ENCODE results near the gene FAM174C. TPM values are rescaled to one million over a fixed set of nuclear protein-coding genes. Genes with fewer than 3 reads are reported as not detected.

Gene FAM174C
- total RNA-seq, 1 experiment from 2014 or later: 85.2 TPM

DNA sequence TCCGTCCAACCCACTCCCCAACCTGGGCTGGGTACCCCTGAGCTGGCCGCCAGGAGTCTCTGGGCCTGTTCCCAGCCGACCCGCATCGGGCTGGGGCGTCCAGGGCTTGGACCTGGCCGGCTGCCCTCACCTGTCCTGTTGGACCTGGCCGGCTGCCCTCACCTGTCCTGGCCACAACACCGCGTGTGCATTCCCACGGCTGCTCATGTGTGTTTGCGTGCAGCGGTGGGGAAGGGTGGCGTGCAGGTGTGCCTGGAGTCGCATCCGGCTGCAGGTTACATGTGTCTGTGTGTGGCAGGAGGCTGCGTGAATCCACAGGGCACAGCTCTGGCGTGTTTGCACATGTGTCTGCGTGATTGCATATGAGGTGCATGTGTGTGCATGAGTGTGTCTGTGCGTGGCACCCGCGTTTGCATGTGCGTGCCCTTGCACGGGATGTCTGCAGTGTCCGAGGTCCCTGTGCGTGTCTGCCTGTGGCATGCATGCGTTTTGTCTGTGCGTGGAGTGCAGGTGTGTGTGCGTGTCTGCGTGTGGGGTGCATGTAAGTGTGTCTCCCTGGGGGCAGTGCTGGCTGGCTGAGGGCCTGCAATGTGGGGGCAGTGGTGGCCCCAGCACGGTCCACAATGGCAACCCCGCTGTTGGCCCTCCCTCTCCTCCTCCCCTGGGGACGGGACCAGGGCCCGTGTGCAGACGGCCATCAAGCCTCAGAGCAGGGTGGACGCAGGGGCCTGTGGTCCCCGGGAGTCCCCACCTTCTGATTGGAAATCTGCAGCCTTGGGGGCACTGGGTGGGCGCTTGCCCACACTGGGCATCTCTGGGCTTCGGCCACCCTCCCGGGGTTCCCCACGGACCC, 13.7 kb downstream of the FAM174C start:
- no peak overlapping the region for H3K4me3 Mint-ChIP-seq (ENCODE audit: unreplicated experiment)
- no peaks in the 10 kb centered on the region for H3K36me3 Mint-ChIP-seq (ENCODE audit: insufficient read depth, unreplicated experiment)

DNA sequence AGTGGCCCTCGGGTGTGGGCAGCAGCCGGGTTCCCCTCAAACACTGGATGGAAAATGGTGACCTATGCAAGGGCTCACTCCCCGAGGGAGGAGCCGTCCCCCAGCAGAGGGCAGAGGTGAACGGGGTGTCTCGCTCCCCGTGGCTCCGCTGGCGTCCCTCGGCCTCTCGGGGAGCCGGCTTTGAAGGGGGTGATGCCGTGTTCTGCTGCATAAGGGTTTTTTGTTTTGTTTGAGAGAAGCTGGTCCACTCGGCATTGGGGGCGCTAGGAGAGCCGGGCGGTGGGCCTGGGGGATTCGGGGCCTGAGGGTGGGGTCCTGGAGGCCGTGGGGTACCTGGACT, 14.3 kb downstream of the FAM174C start:
- Mint-ChIP-seq H3K27me3 (ENCODE audit: insufficient read depth, unreplicated experiment) (peaks cover 28% of the 10 kb centered on the region), H3K9me3 (ENCODE audit: unreplicated experiment) (no peaks in the 10 kb centered on the region), H3K4me3 (ENCODE audit: unreplicated experiment) (no peak overlapping the region), H3K36me3 (ENCODE audit: insufficient read depth, unreplicated experiment) (no peaks in the 10 kb centered on the region), H3K27ac (ENCODE audit: low read depth, unreplicated experiment) (no peak overlapping the region), H3K4me1 (ENCODE audit: insufficient read depth, unreplicated experiment) (peaks cover 5% of the 10 kb centered on the region)
- CTCF ChIA-PET: no interaction called here
- TF ChIP-seq, protein P1, sequence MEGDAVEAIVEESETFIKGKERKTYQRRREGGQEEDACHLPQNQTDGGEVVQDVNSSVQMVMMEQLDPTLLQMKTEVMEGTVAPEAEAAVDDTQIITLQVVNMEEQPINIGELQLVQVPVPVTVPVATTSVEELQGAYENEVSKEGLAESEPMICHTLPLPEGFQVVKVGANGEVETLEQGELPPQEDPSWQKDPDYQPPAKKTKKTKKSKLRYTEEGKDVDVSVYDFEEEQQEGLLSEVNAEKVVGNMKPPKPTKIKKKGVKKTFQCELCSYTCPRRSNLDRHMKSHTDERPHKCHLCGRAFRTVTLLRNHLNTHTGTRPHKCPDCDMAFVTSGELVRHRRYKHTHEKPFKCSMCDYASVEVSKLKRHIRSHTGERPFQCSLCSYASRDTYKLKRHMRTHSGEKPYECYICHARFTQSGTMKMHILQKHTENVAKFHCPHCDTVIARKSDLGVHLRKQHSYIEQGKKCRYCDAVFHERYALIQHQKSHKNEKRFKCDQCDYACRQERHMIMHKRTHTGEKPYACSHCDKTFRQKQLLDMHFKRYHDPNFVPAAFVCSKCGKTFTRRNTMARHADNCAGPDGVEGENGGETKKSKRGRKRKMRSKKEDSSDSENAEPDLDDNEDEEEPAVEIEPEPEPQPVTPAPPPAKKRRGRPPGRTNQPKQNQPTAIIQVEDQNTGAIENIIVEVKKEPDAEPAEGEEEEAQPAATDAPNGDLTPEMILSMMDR (IDR thresholded peaks at IDR 0.05; ENCODE audit: unreplicated experiment): no peak
- intact Hi-C loops (cut with micrococcal nuclease): no loop called here
- no TSS peak for BruUV-seq (replicated peaks)
- POLR2A ChIA-PET: no interaction called here
- no peak for DNase-seq (ENCODE audit: unreplicated experiment)

More for the DNA sequence above, 13.7 kb downstream of the FAM174C start:
- TF ChIP-seq, protein P1 (IDR thresholded peaks at IDR 0.05; ENCODE audit: unreplicated experiment): no peak
- ChIA-PET CTCF (no interaction called here), POLR2A (no interaction called here)
- H3K27me3 Mint-ChIP-seq (ENCODE audit: insufficient read depth, unreplicated experiment): peaks cover 34% of the 10 kb centered on the region
- BruUV-seq (replicated peaks): no TSS peak
- intact Hi-C loops (cut with micrococcal nuclease): no loop called here
- DNase-seq (ENCODE audit: unreplicated experiment): no peak
- no peak overlapping the region for H3K27ac Mint-ChIP-seq (ENCODE audit: low read depth, unreplicated experiment)
- H3K4me1 Mint-ChIP-seq (ENCODE audit: insufficient read depth, unreplicated experiment): peaks cover 5% of the 10 kb centered on the region
- no peaks in the 10 kb centered on the region for H3K9me3 Mint-ChIP-seq (ENCODE audit: unreplicated experiment)

DNA sequence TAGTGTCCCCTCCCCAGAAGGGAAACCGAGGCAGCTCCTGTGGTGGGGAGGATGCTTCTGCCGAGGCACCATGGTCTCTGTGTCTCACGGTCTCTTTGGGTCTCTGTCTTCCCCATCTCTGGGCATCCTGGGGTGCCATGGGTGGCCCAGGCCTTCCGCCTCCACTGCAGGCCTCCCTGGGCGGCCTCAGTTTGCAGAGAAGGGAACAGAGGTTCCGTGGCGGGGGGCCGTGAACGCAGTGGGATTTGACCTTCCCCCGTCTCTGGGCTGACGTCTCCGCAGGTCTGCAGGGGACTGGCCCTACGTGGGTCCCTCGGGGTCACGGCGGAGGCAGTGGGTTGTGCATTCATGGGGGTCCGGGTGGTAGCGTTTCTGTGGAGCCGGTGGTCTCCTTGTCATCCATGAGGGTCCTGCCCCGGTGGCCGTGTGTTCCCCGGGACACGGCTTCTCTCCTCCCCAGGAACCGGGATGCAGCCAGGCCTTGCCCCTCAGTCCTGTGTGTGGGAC, 14.9 kb downstream of the FAM174C start:
- H3K36me3 Mint-ChIP-seq (ENCODE audit: insufficient read depth, unreplicated experiment): no peaks in the 10 kb centered on the region
- TF ChIP-seq, protein P1 (IDR thresholded peaks at IDR 0.05; ENCODE audit: unreplicated experiment): no peak
- POLR2A ChIA-PET: no interaction called here
- no TSS peak for BruUV-seq (replicated peaks)
- no peak overlapping the region for H3K4me3 Mint-ChIP-seq (ENCODE audit: unreplicated experiment)
- no peaks in the 10 kb centered on the region for H3K9me3 Mint-ChIP-seq (ENCODE audit: unreplicated experiment)
- CTCF ChIA-PET: no interaction called here
- peaks cover 23% of the 10 kb centered on the region for H3K27me3 Mint-ChIP-seq (ENCODE audit: insufficient read depth, unreplicated experiment)
- DNase-seq (ENCODE audit: unreplicated experiment): no peak
- intact Hi-C loops (cut with micrococcal nuclease): no loop called here
- H3K27ac Mint-ChIP-seq (ENCODE audit: low read depth, unreplicated experiment): no peak overlapping the region
- H3K4me1 Mint-ChIP-seq (ENCODE audit: insufficient read depth, unreplicated experiment): peaks cover 5% of the 10 kb centered on the region

DNA sequence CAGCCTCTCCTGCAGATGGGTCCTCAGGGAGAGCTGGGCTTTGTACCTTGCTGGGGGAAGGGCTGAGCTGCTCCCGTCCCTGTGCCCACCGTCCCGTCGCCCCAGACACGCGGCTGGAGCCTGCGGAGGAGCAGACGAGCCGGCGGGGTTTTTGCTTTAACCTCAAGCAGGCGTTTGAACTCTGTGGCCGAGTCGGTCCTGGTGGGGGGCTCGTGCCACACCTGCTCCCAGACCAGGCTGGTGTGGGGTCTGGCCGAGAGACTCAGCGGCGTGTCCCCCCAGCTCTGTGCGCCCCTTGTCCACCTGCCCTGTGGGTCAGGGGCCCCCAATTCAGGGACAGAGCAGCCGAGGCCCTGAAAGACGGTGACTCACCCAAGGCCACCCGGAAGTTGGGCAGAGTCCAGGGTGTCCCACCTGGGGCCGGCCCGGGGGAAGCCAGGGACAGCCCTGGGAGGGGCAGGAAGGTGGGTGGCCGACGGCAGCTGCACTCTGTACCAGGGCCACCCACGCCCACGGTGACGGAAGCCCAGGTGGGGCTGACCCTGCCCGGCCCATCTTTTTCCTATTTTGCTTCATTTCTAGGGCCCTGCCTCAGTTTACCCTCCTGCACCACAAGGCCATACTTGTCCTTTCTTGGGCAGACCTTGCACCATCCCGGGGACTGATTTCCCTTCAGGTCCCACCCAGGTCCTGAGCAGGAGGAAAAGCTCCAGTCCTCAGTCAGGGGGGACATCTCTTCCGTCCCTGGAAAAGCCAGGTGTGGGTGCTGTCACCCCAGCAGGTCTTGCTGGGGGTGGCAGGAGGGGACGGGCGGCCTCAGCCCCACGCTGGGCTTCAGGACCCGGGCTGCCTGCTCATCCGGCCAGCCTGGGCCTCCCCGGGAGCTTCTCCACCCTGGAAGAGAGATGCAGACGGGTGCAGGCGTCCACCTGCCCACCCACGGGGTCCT, 15.6 kb downstream of the FAM174C start:
- peaks cover 21% of the 10 kb centered on the region for H3K27me3 Mint-ChIP-seq (ENCODE audit: insufficient read depth, unreplicated experiment)
- BruUV-seq (replicated peaks): no TSS peak
- no peak overlapping the region for H3K27ac Mint-ChIP-seq (ENCODE audit: low read depth, unreplicated experiment)
- POLR2A ChIA-PET: interaction anchor here (0.5 kb wide), 1 partner anchor 70 kb away, joined by 3 read pairs; no protein-coding TSS in a partner anchor
- intact Hi-C loops (cut with micrococcal nuclease): no loop called here
- no peaks in the 10 kb centered on the region for H3K36me3 Mint-ChIP-seq (ENCODE audit: insufficient read depth, unreplicated experiment)
- no peaks in the 10 kb centered on the region for H3K9me3 Mint-ChIP-seq (ENCODE audit: unreplicated experiment)
- CTCF ChIA-PET: no interaction called here
- TF ChIP-seq, protein P1 (IDR thresholded peaks at IDR 0.05; ENCODE audit: unreplicated experiment): no peak
- DNase-seq (ENCODE audit: unreplicated experiment): no peak
- no peak overlapping the region for H3K4me3 Mint-ChIP-seq (ENCODE audit: unreplicated experiment)
- peaks cover 5% of the 10 kb centered on the region for H3K4me1 Mint-ChIP-seq (ENCODE audit: insufficient read depth, unreplicated experiment)
